Measurements from ENCODE around the gene TIMELESS.

- TF ChIP-seq POLR2AphosphoS5 (IDR thresholded peaks at IDR 0.05) (no peak), POLR2A (IDR thresholded peaks at IDR 0.05) (no peak)
Measured at GRCh38 chr12:56389412-56389811, 59.8 kb downstream of the TIMELESS start.

All from suprapubic skin (tissue), 4 donors.